Chondrocyte (in vitro differentiated cells): ENCODE measurements around the gene SPDYC. TPM values are rescaled to one million over a fixed set of nuclear protein-coding genes. Genes with fewer than 3 reads are reported as not detected.
A peak's percentile ranks its signal among the peaks of the same experiment; 100 is the strongest.

Experiments
- DNase-seq: peaks from one replicate; pipeline ENCODE4 v3.0.0; 2021; ENCODE audit warnings: mixed read lengths, low spot score
- H3K27ac Mint-ChIP-seq: one replicate; pipeline ENCODE4 v1.8.0; 2021; ENCODE audit warnings: mild to moderate bottlenecking, moderate library complexity, mixed read lengths; ENCODE audit not compliant: unreplicated experiment
- H3K27me3 Mint-ChIP-seq: 2 replicates; pipeline ENCODE4 v1.8.0; 2021; ENCODE audit warnings: low read depth, mixed read lengths
- H3K36me3 Mint-ChIP-seq: 2 replicates; pipeline ENCODE4 v1.8.0; 2021; ENCODE audit warnings: low read depth, mixed read lengths
- H3K4me1 Mint-ChIP-seq: 2 replicates; pipeline ENCODE4 v1.8.0; 2021; ENCODE audit warnings: low read depth, mild to moderate bottlenecking, mixed read lengths
- H3K4me3 Mint-ChIP-seq: one replicate; pipeline ENCODE4 v1.8.0; 2021; ENCODE audit warnings: mild to moderate bottlenecking, moderate library complexity, mixed read lengths; ENCODE audit not compliant: unreplicated experiment
- H3K9me3 Mint-ChIP-seq: 2 replicates; pipeline ENCODE4 v1.8.0; 2021; ENCODE audit warnings: low read depth, mixed read lengths
- CTCF ChIP-seq: fragments of 200-600 bp; sonication (generic); IDR thresholded peaks from 2 replicates; pipeline ENCODE4 v1.5.0; 2021; ENCODE audit warnings: antibody characterized with exemption, mild to moderate bottlenecking, moderate library complexity
- total RNA-seq: library from RNA; stranded (reverse); gene quantifications from 3 replicates; pipeline ENCODE4 v1.2.1, GENCODE V29; 2021

The SPDYC gene
- total RNA-seq, 1 donor from 2014 or later, result not detected

GRCh38 chr11:65129649-65130441 lies 40.2 kb upstream of the SPDYC start:
- H3K9me3 Mint-ChIP-seq, result no peaks in the 10 kb centered on the region
- H3K27me3 Mint-ChIP-seq, result no peaks in the 10 kb centered on the region
- peaks cover 14% of the 10 kb centered on the region for H3K4me1 Mint-ChIP-seq
- no peak for TF ChIP-seq CTCF
- no peak overlapping the region for H3K27ac Mint-ChIP-seq
- H3K4me3 Mint-ChIP-seq, result no peak overlapping the region
- H3K36me3 Mint-ChIP-seq, result peaks cover 10% of the 10 kb centered on the region
- peak; percentile 86 for DNase-seq

GRCh38 chr11:65130631-65131416 lies 39.2 kb upstream of the SPDYC start:
- H3K27me3 Mint-ChIP-seq, result no peaks in the 10 kb centered on the region
- no peaks in the 10 kb centered on the region for H3K9me3 Mint-ChIP-seq
- TF ChIP-seq CTCF, result no peak
- peak; percentile 90 for DNase-seq
- no peak overlapping the region for H3K27ac Mint-ChIP-seq
- H3K4me3 Mint-ChIP-seq, result no peak overlapping the region
- H3K36me3 Mint-ChIP-seq, result peaks cover 10% of the 10 kb centered on the region
- H3K4me1 Mint-ChIP-seq, result peaks cover 21% of the 10 kb centered on the region

- H3K27ac Mint-ChIP-seq, result no peak overlapping the region
- H3K4me3 Mint-ChIP-seq, result no peak overlapping the region
- TF ChIP-seq CTCF, result no peak
- peaks cover 25% of the 10 kb centered on the region for H3K4me1 Mint-ChIP-seq
- H3K27me3 Mint-ChIP-seq, result no peaks in the 10 kb centered on the region
- no peaks in the 10 kb centered on the region for H3K9me3 Mint-ChIP-seq
- DNase-seq, result peak; percentile 35
- peaks cover 9% of the 10 kb centered on the region for H3K36me3 Mint-ChIP-seq
Observed at GRCh38 chr11:65131417-65131776, 38.6 kb upstream of the SPDYC start.

- peak; percentile 41 for DNase-seq
- H3K4me3 Mint-ChIP-seq, result no peak overlapping the region
- peaks cover 7% of the 10 kb centered on the region for H3K36me3 Mint-ChIP-seq
- no peaks in the 10 kb centered on the region for H3K9me3 Mint-ChIP-seq
- peaks cover 25% of the 10 kb centered on the region for H3K4me1 Mint-ChIP-seq
- H3K27me3 Mint-ChIP-seq, result no peaks in the 10 kb centered on the region
- peak overlapping the region; percentile 41 for H3K27ac Mint-ChIP-seq
- TF ChIP-seq CTCF, result no peak
Observed at GRCh38 chr11:65131895-65132237, 38.2 kb upstream of the SPDYC start.

- Mint-ChIP-seq H3K27me3 (no peaks in the 10 kb centered on the region), H3K4me3 (peak overlapping the region; percentile 92), H3K36me3 (peaks cover 7% of the 10 kb centered on the region), H3K9me3 (no peaks in the 10 kb centered on the region), H3K27ac (peak overlapping the region; percentile 41), H3K4me1 (peaks cover 25% of the 10 kb centered on the region)
- DNase-seq, result peak; percentile 59
- no peak for TF ChIP-seq CTCF
Observed at GRCh38 chr11:65132238-65132987, 37.6 kb upstream of the SPDYC start.
